HG03066 (cell line): ENCODE measurements around the gene USP36.
"Not testable (repeated sequence)": the region's sequence is repeated elsewhere in the genome, so short reads cannot be mapped to it uniquely, and the experiment has no call there.

Source experiments
- ATAC-seq: cut with Tn5 transposase; IDR thresholded peaks from one replicate; pipeline ENCODE4 v1.9.1; 2021; ENCODE audit warnings: low read depth; ENCODE audit not compliant: unreplicated experiment

Gene USP36

DNA sequence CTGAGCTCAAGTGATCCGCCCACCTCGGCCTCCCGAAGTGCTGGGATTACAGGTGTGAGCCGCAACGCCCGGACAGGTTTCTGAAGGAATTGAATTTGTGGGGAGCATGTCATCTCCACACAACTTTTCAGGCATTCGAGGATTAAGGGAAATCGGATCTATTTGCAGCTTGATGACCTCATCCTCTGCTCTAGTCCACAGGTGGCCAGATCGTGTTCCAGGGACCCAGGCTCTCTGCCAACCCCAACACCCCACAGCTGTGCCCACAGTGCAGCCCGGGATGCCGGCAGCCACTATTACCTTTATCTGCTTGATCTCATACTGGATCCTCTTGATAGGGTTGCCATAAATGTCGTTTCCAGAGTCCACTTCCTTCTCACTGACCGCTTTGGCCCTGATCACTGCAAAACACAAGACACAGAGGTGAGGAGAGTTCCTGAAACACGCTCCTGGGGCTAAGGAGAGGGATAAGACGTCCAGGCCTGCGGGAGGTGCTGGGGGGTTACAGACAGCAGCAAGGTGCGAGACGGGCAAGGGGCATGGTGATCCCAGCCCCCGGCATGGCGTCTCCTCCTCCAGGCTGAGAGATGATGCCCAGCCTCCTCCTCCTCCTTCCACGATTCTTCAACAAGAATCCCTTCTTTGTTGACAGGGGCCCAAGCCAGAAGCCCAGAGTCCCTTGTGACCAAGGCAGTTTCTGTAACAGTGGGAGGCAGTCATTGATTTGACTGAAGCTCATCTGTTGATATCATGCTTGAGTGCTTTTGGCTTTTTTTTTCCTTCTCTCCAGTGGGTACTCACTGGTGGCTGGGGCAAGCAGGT lies 33.1 kb upstream of the USP36 start:
- no peak for ATAC-seq

DNA sequence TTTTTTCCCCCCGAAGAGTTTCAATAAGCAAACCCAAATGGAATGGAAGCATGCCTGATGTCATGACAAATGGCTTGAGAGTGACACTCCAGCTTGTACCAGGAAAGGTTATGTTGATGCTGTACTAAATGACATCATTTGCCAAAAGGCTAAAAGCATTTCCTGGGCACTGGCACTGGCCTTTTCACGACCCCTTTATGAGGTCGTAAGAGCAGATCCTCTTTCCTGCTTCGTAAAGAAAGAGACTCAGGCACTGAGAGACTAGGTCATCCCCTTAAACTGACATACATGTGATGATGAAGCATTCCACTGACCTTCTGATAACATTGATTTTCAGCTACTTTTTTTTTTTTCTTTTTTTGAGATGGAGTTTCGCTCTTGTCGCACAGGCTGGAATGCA lies 31.9 kb upstream of the USP36 start:
- no peak for ATAC-seq

DNA sequence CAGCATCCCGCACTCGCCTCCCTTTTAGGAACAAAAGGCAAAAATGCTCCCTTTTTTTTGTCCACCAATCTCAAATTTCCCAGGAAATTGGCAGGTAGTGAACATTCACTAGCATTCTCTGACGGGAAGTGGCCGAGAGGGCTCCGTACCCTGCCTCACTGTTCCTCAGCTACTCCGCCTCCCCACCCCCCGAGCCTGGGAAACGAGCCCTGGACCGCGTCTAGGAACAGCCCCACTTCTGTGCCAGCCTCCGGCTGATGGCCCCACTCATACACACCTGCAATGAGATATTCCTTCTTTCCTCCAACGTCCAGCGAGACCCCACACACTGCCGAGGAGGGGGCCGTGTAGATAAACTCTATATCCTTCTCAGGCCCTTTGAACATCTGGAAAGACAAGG lies 30.0 kb upstream of the USP36 start:
- no peak for ATAC-seq

DNA sequence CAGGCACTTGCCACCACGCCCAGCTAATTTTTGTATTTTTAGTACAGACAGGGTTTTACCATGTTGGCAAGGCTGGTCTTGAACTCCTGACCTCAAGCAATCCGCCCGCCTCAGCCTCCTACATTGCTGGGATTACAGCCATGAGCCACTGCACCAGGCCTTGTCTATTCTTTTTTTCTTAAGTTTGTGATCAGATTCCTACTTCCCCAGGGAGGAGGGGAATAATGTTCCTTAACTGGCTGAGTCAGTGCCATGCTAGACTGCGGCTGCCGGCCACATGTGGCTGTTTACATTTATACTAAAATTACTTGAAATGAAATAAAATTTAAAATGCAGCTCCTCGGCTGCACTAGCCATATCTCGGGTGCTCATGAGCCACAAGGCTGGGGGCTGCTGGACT lies 27.8 kb upstream of the USP36 start:
- ATAC-seq = no peak

DNA sequence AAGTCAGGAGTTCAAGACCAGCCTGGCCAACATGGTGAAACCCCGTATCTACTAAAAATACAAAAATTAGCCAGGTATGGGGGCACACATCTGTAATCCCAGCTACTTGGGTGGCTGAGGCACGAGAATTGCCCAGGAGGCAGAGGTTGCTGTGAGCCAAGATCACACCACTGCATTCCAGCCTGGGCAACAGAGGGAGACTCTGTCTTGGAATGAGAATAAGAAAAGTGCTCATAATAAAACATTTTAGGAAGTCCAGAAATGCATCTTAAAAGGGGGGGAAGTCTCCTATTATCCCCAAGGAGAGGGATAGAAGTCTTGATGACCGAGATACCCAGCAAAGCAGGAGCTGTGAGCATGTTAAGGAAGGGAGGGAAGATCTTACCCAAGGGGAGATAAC lies 26.4 kb upstream of the USP36 start:
- ATAC-seq = not testable (repeated sequence)

DNA sequence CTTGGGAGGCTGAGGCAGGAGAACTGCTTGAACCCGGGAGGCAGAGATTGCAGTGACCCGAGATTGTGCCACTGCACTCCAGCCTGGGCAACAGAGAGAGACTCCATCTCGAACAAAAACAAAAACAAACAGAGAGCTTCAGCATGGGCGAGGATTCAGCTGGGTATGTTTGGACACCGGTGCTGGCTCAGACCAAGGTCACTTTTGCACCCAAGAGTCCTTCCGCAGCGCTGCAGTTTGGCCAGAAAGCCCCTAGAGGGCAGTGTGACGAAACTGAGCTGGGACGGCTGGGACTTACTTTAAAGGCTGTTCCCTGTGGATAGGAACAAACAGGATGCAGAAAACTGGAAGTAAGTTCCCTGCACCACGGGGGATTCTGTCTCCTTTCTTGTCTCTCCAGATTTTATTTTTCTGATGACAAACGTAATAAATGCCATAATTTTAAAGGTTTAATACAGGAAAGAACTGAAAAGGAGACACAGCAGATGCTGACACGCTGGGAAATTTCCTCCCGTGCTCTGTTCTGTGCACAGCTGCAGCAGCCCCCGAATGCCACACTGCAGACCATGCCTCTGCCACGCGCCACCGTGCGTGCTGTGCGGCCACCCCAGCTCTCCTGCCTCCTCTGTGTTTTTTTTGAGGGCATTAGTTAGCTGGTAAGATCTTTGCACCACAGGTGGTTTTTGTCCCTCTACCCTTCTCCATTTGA lies 25.2 kb upstream of the USP36 start:
- no peak for ATAC-seq

DNA sequence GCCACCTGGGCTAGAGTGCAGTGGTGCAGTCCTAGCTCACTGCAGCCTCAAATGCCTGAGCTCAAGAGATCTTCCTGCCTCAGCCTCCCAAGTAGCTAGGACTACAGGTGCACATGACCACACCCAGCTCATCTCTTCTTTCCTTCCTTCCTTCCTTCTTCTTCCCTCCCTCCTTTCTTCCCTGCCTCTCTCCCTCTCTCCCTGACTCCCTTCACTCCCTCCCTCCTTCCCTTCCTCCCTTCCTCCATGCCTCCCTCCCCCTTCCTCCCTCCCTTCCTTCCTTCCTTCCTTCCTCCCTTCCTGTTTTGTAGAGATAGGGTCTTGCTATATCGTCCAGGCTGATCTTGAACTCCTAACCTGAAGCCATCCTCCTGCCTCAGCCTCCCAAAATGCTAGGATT lies 23.5 kb upstream of the USP36 start:
- no peak for ATAC-seq

DNA sequence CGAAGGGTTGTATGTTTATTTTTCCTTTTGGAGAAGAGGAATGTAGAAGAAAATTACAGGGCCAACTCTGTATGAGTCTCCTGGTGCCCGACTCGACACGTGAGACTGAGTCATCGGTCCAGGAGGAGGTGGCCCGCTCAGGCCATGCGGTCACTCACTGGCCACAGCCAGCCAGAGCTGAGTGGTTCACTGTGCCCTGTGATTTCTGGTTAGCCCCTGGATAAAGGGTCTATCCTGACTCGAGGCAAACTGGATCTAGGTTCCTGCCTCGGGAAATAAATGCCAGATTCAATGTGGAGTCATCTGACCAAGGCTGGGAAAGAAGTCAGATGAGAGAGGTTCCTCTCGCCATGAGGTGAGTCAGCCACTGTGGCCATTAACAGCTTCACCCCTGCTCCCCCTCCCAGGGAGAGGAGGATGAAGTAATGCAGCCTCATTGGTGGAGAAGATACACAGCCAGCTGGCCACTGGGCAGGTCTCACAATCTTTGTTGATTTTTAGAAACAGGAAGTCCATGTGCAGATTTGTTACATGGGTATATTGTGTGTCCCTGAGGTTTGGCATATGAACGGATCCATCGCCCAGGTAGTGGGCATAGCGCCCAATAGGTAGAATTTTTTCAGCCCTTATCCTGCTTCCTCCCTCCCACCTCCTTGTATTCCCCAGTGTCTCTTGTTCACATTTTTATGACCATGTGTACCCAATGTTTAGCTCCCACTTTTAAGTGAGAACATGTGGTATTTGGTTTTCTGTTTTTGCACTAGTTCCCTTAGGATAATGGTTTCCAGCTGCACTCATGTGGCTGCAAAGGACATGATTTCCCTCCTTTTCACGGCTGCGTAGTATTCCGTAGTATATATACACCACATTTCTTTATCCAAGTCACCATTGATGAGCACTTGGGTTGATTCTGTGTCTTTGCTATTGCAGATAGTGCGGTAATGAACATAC lies 21.7 kb upstream of the USP36 start:
- ATAC-seq = no peak

DNA sequence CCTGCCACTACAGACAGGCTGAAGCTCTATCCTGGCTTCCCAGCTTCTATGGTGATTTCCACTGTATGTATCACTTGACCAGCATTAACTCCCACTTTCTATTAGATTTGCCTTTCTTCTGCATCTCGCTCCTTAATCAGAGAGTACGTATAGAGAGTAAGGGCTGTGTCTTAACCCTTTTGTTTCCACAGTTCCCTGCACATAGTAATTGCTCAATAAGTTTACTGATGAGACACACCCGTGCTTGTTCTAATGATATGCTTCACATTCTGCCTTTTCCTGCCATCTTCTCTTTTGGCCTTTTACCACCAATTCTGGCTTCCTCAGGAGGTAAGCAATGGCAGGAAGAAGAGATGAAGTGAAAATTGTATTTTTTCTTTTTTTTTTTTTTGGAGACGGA lies 20.6 kb upstream of the USP36 start:
- ATAC-seq = no peak

DNA sequence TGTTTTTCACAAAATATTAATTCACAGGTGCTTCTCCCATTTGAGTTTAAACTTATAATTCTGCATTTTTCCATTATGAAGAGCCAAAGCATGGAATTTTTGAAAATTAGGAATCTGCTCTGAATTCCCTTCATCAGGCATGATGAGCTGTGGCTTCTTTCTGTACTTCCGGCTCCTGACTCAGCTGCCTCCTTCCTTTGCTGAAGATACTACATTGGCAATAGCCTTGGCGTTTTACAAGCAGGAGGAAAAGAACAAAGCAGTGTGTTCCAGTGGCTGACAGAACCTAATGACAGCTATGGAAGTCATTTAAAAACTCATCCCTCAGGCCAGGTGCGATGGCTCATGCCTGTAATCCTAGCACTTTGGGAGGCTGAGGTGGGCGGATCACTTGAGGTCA lies 18.4 kb upstream of the USP36 start:
- ATAC-seq = no peak

DNA sequence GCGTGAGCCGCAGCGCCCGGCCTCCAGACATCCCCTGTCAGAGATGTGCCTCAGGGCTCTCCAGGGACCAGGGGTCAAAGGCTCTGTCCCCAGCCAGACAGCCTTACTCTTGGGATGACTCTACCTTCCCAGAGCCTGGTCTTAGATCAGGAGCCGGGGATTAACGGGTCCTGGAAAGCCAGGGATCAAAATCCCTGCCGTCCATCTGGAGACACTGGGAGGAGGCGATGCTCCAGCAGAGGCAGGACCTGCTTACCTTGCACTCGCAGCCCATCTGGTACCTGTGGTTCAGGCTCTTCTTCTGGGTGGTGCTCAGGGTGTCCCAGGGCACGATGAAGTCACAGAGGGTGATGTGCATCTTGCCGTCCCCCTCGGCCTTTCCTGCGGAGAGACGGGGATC lies 16.7 kb upstream of the USP36 start:
- no peak for ATAC-seq

DNA sequence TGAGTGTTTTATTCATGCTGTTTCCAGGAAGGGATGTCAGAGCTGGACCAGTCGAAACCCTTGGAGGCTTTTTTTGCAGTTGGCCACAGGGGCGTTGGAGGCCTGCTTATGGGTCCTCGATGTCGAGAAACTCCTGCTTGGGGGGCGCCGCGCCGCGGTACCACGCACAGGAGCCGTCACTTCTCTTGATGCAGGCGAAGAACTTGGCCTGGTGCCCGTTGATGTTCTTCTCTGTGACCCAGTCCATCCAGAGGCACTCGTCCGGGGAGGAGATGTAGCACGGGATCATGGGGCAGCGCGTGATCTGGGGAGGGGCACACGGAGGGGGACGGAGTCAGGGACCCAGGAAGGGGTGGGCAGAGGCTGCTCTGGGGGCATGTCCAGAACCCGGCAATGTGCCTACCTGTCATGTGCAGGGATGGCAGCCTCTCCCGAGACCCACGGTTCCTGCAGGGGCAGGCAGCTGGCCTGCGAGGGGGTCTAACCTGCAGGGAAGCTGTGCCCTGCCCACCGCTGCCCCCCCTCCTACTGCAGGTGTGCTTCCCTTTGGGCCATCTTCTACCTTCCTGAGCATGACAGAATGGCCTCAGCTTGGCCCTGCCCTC lies 15.0 kb upstream of the USP36 start:
- ATAC-seq = no peak

DNA sequence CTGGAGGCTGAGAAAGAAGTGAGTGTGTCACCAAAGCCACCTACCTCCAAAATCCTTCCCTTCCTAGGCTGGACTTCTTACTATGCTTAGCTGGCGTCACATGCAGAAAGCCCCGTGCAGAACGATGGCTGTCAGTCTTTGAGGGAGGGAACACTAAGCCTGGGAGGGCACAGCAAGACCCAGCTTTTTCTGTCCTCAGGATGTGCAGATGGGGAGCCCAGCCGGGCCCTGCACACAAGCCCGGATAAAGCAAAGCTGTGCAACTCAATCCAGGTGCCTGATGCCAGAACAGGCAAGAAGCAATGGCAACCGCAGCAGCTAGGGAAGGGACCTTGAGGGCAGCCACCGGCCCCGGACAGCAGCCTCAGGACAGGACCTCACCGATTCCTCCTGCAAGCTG lies 13.9 kb upstream of the USP36 start:
- ATAC-seq = no peak

DNA sequence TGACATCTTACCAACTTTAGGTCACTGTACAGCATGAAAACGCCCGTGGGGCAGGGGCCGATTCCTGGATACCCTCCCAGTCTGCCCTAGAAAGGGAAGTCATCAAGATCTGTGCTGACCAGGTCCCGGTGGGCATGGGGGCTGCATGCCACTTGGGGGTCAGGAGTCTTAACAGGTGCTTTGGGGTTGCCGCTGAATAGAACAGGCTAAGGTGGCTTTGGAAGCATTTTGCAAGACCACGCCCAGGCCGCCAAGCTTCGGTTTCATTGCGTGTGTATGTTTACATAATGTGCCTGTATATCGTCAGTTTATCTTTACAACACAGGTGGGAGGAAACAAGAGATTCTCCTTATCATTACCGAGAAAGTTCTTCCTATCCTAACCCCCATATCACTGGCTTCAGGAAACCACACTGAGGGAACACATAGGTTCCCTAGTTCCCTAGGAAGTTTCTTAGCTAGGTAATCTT lies 13.3 kb upstream of the USP36 start:
- ATAC-seq = no peak

DNA sequence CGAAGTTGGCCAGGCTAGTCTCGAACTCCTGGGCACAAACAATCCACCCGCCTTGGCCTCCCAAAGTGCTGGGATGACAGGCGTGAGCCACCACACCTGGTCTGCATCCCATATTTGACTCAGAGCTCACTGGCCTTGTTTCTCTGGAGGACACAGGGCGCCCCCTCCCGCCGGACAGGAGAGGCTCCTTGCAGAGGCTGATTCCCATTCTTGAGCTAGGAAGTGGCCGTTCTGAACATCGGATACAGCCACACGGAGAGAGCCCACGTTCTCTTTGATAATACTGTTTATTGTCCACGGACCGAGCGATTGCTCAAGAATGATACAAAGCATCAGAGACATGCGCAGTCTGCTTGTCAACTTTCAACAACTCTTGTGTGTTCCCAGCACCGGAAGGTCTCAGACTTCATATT lies 12.1 kb upstream of the USP36 start:
- no peak for ATAC-seq

DNA sequence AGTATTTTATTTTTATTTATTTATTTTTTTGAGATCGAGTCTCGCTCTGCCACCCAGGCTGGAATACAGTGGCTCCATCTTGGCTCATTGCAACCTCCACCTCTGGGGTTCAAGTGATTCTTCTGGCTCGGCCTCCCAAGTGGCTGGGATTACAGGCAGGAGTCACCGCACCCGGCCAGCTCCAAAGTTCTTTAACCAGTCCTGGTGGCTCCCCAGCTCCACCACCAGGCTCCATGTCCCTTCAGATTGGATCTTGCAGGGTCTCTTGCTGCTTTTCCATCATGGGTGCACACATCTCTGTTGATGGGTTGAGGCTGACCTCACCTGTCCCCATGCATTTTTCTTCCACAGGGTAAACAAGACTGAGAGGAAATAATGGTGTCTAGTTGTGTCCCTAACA lies 8.4 kb upstream of the USP36 start:
- ATAC-seq = no peak

DNA sequence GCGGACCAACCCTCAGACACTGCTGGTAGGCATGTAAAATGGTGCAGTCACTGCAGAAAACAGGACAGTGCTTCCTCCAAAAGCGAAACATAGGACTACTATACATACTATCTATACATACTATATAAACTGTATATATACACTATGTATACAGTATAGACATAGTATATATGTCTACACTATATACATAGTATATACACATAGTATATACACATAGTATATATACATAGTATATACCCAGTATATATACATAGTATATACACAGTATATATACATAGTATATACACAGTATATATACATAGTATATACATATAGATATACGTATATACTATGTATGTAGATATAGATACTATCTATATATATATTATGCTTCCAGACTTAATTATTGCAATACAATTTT lies 6.4 kb upstream of the USP36 start:
- ATAC-seq = no peak

DNA sequence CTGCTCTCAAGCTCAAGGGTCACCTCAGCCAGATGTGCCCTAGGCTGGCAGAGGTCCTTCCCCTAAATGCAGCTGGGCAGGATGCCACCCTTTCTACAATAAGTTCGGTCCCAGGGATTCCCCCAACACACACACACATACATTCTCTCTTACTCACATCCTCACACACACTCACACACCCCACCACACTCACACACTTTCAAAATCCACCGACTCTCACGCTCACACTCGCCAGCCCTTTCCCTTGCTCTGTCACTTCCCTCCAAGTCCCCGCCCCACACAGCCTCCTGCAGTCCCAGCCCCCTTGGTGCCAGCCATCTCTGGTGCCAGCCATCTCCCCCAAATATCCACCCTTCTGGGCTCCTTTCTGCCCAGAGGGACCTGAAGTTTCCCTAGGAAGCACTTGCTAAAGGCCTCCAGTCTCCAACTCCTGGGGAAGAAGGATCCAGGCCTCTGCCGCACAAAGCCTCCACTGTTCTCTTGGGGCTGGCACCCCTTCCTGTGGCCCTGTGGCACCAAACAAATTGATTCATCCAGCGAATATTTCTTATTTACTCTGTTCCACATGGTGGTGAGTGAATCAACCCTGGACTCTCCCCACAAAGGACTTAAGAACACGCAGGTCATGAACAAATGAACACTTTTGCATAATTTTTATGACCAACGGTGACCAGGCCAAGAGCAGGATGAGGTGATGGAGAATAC lies 3.8 kb upstream of the USP36 start:
- ATAC-seq = no peak

DNA sequence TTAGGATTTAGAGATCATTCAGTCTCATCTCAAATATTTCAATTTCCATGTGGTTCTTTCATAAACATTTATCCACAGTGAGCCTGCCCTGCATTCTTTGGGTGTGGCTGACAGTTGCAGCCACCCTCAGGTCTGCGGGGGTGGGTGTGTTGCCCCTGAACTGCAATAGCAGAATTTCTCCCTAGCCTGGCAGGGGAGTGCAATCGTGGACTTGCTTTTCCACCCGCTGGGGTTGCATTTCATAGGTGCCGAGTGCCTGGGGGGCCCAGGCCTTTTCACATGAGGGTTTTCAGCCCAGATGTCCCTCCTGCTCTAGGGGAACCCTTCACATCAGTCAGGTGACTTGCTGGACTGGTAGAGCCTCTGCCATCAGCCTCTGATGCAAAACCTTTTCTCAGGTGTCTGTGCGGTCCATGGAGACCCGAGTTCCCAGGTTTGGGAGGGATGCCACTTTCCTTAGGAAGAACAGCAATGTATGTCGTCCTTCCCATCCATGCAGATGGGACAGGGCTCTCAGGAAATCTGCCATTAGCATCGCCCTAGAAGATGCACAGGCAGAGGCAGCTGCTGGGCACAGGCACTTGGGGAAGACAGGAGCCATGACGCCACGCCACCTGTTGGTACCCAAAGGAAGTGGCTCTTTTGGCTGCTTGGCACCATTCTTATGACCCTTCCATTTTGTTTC lies 2.4 kb upstream of the USP36 start:
- ATAC-seq = no peak

DNA sequence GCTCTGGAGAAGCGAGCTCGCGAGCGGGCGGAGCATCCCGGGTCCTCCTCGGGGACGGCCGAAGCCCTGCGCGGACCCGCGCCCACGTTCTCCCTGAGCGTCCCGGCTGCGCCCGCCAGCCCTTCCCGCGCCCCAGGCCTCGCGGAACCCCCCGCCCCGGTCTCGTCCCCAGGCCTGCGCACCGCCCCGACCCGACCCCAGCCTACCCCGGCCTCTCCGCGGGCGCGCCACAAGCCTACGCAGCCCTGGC lies 159 bp downstream of the USP36 start:
- ATAC-seq = no peak
